ENCODE data around the gene NPPA. TPM values are rescaled to one million over a fixed set of nuclear protein-coding genes. Genes with fewer than 3 reads are reported as not detected.

NPPA gene
- total RNA-seq, 2 donors from 2014 or later: not detected

GRCh38 chr1:11862890-11863289 lies 15.3 kb upstream of the NPPA start:
- Mint-ChIP-seq H3K4me3 (no peak overlapping the region), H3K27ac (no peak overlapping the region), H3K27me3 (peaks cover 30 to 35% of the 10 kb centered on the region in 2 donors)

GRCh38 chr1:11860587-11860986 lies 13.0 kb upstream of the NPPA start:
- H3K4me3 Mint-ChIP-seq: no peak overlapping the region
- DNase-seq (ENCODE audit: low spot score) (no peak), ATAC-seq (no peak)
- no peaks in the 10 kb centered on the region for H3K9me3 Mint-ChIP-seq
- no peak overlapping the region for H3K27ac Mint-ChIP-seq
- no peaks in the 10 kb centered on the region for H3K36me3 Mint-ChIP-seq
- no peaks in the 10 kb centered on the region for H3K4me1 Mint-ChIP-seq (ENCODE audit: low read depth in 2 of 2)
- H3K27me3 Mint-ChIP-seq: peaks cover 33 to 43% of the 10 kb centered on the region in 2 donors

More at GRCh38 chr1:11862890-11863289, 15.3 kb upstream of the NPPA start:
- ATAC-seq (no peak), DNase-seq (ENCODE audit: low spot score) (no peak)
- no peaks in the 10 kb centered on the region for H3K36me3 Mint-ChIP-seq
- no peaks in the 10 kb centered on the region for H3K9me3 Mint-ChIP-seq
- no peaks in the 10 kb centered on the region for H3K4me1 Mint-ChIP-seq (ENCODE audit: low read depth in 2 of 2)

GRCh38 chr1:11860083-11860482 lies 12.5 kb upstream of the NPPA start:
- DNase-seq (ENCODE audit: low spot score) (no peak), ATAC-seq (no peak)
- H3K4me1 Mint-ChIP-seq (ENCODE audit: low read depth in 2 of 2): no peaks in the 10 kb centered on the region
- H3K9me3 Mint-ChIP-seq: no peaks in the 10 kb centered on the region
- peaks cover 33 to 43% of the 10 kb centered on the region in 2 donors for H3K27me3 Mint-ChIP-seq
- no peaks in the 10 kb centered on the region for H3K36me3 Mint-ChIP-seq
- no peak overlapping the region for H3K4me3 Mint-ChIP-seq
- no peak overlapping the region for H3K27ac Mint-ChIP-seq

GRCh38 chr1:11858968-11859871 lies 11.6 kb upstream of the NPPA start:
- peaks cover 32 to 43% of the 10 kb centered on the region in 2 donors for H3K27me3 Mint-ChIP-seq
- ATAC-seq (peak; percentile 56 to 71), DNase-seq (ENCODE audit: low spot score) (peak; percentile 64)
- no peak overlapping the region for H3K4me3 Mint-ChIP-seq
- H3K4me1 Mint-ChIP-seq (ENCODE audit: low read depth in 2 of 2): no peaks in the 10 kb centered on the region
- no peak overlapping the region for H3K27ac Mint-ChIP-seq
- H3K36me3 Mint-ChIP-seq: no peaks in the 10 kb centered on the region
- H3K9me3 Mint-ChIP-seq: no peaks in the 10 kb centered on the region

DNA sequence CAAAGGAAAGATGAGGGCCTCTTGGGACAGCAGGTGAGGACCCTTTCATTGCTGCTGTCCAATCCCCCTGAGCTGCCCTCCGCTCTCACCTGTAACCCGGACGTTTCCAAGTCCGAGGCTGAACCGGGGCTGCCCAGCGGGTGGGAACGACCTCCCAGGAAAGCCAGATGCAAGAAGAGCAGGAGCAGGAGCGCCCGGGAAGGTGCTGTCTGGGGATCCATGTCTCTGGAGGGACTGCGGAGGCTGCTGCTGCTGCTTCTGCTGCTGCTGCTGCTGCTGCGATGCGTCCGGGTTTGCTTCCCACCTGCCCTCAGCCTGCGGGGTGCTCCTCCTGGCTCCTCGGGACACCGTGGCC lies 11.0 kb upstream of the NPPA start, which contains the start of gene NPPB:
NPPB (minus strand) TSS at position 333 of the 355 bp plus-strand sequence; CDS start at position 221, 112 bp downstream.
- Mint-ChIP-seq H3K36me3 (no peaks in the 10 kb centered on the region), H3K4me3 (no peak within 1 kb of the TSS), H3K4me1 (ENCODE audit: low read depth in 2 of 2) (no peaks in the 10 kb centered on the region), H3K9me3 (no peaks in the 10 kb centered on the region), H3K27ac (no peak within 1 kb of the TSS), H3K27me3 (peaks cover 32 to 43% of the 10 kb centered on the region in 2 donors)
- ATAC-seq (no peak), DNase-seq (ENCODE audit: low spot score) (no peak)

DNA sequence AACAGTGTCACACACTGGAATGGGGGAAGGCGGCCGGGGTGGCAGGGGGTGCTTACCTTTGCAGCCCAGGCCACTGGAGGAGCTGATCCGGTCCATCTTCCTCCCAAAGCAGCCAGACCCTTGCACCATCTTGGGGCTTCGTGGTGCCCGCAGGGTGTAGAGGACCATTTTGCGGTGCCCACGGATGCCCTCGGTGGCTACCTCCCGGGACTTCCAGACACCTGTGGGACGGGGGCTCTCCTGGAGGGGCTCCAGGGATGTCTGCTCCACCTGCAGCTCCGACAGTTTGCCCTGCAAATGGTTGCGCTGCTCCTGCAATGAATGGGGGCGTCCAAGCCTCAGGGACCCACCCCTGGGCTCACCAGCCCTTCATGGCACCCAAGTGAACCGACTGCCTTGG lies 10.6 kb upstream of the NPPA start:
- H3K27ac Mint-ChIP-seq: no peak overlapping the region
- peaks cover 32 to 43% of the 10 kb centered on the region in 2 donors for H3K27me3 Mint-ChIP-seq
- ATAC-seq: no peak
- no peaks in the 10 kb centered on the region for H3K4me1 Mint-ChIP-seq (ENCODE audit: low read depth in 2 of 2)
- no peaks in the 10 kb centered on the region for H3K9me3 Mint-ChIP-seq
- no peaks in the 10 kb centered on the region for H3K36me3 Mint-ChIP-seq
- DNase-seq (ENCODE audit: low spot score): no peak
- no peak overlapping the region for H3K4me3 Mint-ChIP-seq

DNA sequence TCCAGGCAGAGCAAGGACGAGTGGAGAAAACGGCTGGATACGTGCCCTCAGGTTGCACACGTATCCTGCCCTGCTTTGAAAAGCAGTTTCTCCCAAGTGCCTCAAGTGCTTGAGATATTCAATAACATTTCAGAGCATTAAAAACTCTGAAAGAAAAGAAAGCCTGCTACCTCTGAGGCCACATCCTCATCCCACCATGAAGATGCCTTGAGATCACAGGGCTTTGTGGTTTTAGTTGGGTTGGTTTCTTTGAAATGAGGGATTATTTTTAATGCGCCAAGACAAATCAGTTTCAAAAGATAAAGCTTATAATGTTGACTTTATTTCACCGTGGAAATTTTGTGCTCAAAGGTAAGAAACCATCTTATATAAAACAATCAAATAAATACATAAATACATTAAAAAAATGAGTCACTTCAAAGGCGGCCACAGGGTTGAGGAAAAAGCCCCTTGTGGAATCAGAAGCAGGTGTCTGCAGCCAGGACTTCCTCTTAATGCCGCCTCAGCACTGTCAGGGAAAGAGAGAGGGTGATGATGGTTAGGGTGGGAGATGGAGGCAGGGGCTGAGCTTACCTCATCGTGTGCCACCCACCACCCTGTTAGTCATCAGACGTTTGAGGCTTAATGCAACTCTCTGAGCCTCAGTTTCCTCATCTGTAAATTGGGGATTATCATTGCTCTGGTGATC lies 9.7 kb upstream of the NPPA start:
- no peaks in the 10 kb centered on the region for H3K36me3 Mint-ChIP-seq
- peaks cover 27 to 37% of the 10 kb centered on the region in 2 donors for H3K27me3 Mint-ChIP-seq
- H3K4me3 Mint-ChIP-seq: no peak overlapping the region
- H3K9me3 Mint-ChIP-seq: no peaks in the 10 kb centered on the region
- H3K27ac Mint-ChIP-seq: no peak overlapping the region
- H3K4me1 Mint-ChIP-seq (ENCODE audit: low read depth in 2 of 2): no peaks in the 10 kb centered on the region
- DNase-seq (ENCODE audit: low spot score): no peak
- ATAC-seq: no peak

DNA sequence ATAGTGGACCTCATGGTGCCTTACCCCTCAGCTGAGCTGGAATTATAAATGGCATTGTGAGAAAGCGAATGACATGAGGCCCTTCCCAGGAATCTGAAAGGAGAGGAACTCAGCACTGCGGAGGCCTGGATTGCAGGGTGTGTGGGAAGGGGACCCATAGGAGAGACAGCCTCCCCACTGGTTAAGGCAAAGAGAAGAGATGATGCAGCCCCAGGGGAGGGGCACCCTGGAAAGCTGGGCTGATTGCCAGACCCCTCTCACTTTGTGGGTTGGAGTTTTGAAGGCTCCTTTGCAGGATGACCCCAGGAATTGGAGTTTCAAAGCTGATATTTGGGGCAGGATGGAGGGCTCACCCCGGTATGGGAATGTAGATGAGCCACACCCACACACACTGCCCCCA lies 9.1 kb upstream of the NPPA start:
- peaks cover 25 to 33% of the 10 kb centered on the region in 2 donors for H3K27me3 Mint-ChIP-seq
- DNase-seq (ENCODE audit: low spot score): no peak
- H3K36me3 Mint-ChIP-seq: no peaks in the 10 kb centered on the region
- ATAC-seq: no peak
- H3K4me1 Mint-ChIP-seq (ENCODE audit: low read depth in 2 of 2): no peaks in the 10 kb centered on the region
- H3K4me3 Mint-ChIP-seq: no peak overlapping the region
- H3K9me3 Mint-ChIP-seq: no peaks in the 10 kb centered on the region
- no peak overlapping the region for H3K27ac Mint-ChIP-seq

- H3K9me3 Mint-ChIP-seq: no peaks in the 10 kb centered on the region
- peaks cover 17 to 27% of the 10 kb centered on the region in 2 donors for H3K27me3 Mint-ChIP-seq
- H3K4me1 Mint-ChIP-seq (ENCODE audit: low read depth in 2 of 2): no peaks in the 10 kb centered on the region
- H3K36me3 Mint-ChIP-seq: no peaks in the 10 kb centered on the region
- ATAC-seq (peak in 1 of 2 donors; percentile 57), DNase-seq (ENCODE audit: low spot score) (no peak)
- H3K27ac Mint-ChIP-seq: no peak overlapping the region
- H3K4me3 Mint-ChIP-seq: no peak overlapping the region
Measured at GRCh38 chr1:11855430-11855829, 7.8 kb upstream of the NPPA start.

GRCh38 chr1:11854519-11854918 lies 6.9 kb upstream of the NPPA start:
- no peaks in the 10 kb centered on the region for H3K9me3 Mint-ChIP-seq
- no peak for DNase-seq (ENCODE audit: low spot score)
- ATAC-seq: no peak
- peaks cover 9 to 18% of the 10 kb centered on the region in 2 donors for H3K27me3 Mint-ChIP-seq
- no peak overlapping the region for H3K27ac Mint-ChIP-seq
- no peaks in the 10 kb centered on the region for H3K4me1 Mint-ChIP-seq (ENCODE audit: low read depth in 2 of 2)
- no peaks in the 10 kb centered on the region for H3K36me3 Mint-ChIP-seq
- H3K4me3 Mint-ChIP-seq: no peak overlapping the region

DNA sequence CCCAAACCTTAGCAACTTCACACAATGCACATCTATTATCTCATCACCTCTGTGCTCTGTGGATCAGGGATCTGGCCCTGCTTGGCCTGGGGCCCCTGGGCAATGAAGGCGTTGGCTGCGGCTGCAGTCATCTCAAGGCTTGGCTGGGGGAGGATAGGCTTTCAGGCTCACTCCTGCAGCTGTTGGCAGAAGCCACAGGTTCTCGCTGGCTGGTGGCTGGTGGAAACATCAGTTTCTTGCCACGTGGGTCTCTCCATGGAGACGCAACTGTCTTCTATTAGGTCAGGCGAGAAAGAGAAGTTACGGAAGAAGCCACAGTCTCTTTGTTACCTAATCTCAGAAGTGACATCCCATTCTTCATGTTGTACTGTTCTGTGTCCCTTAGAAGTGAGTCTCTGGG lies 3.6 kb upstream of the NPPA start:
- no peak overlapping the region for H3K27ac Mint-ChIP-seq
- no peaks in the 10 kb centered on the region for H3K36me3 Mint-ChIP-seq
- no peak for ATAC-seq
- H3K4me1 Mint-ChIP-seq (ENCODE audit: low read depth in 2 of 2): no peaks in the 10 kb centered on the region
- no peaks in the 10 kb centered on the region for H3K9me3 Mint-ChIP-seq
- DNase-seq (ENCODE audit: low spot score): no peak
- no peak overlapping the region for H3K4me3 Mint-ChIP-seq
- H3K27me3 Mint-ChIP-seq: peaks cover 5 to 7% of the 10 kb centered on the region in 2 donors

GRCh38 chr1:11850156-11850555 lies 2.6 kb upstream of the NPPA start:
- no peaks in the 10 kb centered on the region for H3K36me3 Mint-ChIP-seq
- peaks cover 5 to 7% of the 10 kb centered on the region in 2 donors for H3K27me3 Mint-ChIP-seq
- H3K9me3 Mint-ChIP-seq: no peaks in the 10 kb centered on the region
- H3K27ac Mint-ChIP-seq: no peak overlapping the region
- ATAC-seq (no peak), DNase-seq (ENCODE audit: low spot score) (no peak)
- no peak overlapping the region for H3K4me3 Mint-ChIP-seq
- no peaks in the 10 kb centered on the region for H3K4me1 Mint-ChIP-seq (ENCODE audit: low read depth in 2 of 2)

- Mint-ChIP-seq H3K27me3 (peaks cover 2 to 7% of the 10 kb centered on the region in 2 donors), H3K27ac (no peak overlapping the region), H3K36me3 (peaks cover 5% of the 10 kb centered on the region), H3K4me3 (no peak overlapping the region), H3K9me3 (no peaks in the 10 kb centered on the region), H3K4me1 (ENCODE audit: low read depth in 2 of 2) (peaks cover 0 to 4% of the 10 kb centered on the region in 2 donors)
- ATAC-seq: no peak
- no peak for DNase-seq (ENCODE audit: low spot score)
Measured at GRCh38 chr1:11848373-11848700, 754 bp upstream of the NPPA start.

GRCh38 chr1:11845641-11846335 lies 1.8 kb downstream of the NPPA start:
- Mint-ChIP-seq H3K4me1 (ENCODE audit: low read depth in 2 of 2) (peaks cover 0 to 4% of the 10 kb centered on the region in 2 donors), H3K4me3 (no peak overlapping the region), H3K27me3 (no peaks in the 10 kb centered on the region), H3K9me3 (no peaks in the 10 kb centered on the region), H3K27ac (no peak overlapping the region), H3K36me3 (peaks cover 5% of the 10 kb centered on the region)
- DNase-seq (ENCODE audit: low spot score) (no peak), ATAC-seq (no peak)
